B cell (primary cell): ENCODE data around the gene TSC1. TPM values are rescaled to one million over a fixed set of nuclear protein-coding genes. Genes with fewer than 3 reads are reported as not detected.

Experiments used
- ATAC-seq: fragments of 200-7000 bp; cut with Tn5 transposase; one replicate; pipeline ENCODE4 v1.10.0; 2021; ENCODE audit warnings: low read depth, mild to moderate bottlenecking, moderate number of reproducible peaks, moderate library complexity
- CTCF ChIA-PET: fragments of 350-600 bp; sonication (Branson Sonifier 250); formaldehyde crosslinking; loops from one replicate; lab custom pipeline; 2021; ENCODE audit warnings: antibody characterized with exemption, inconsistent platforms; lab: Charles Lee
- POLR2A ChIA-PET: fragments of 350-600 bp; sonication (Branson Sonifier 250); formaldehyde crosslinking; loops from one replicate; lab custom pipeline; 2021; ENCODE audit warnings: antibody characterized with exemption; lab: Charles Lee
- DNase-seq: peaks from one replicate; pipeline ENCODE4 v3.0.0; 2013
- H2AFZ ChIP-seq: 2 replicates; pipeline ENCODE4 v1.6.1; 2012; ENCODE audit warnings: mild to moderate bottlenecking, low read depth, low read length; ENCODE audit not compliant: insufficient read depth, poor library complexity, severe bottlenecking
- H3K27ac ChIP-seq, 2 donors: 1 replicate in 1 of 2; 2 replicates in 1 of 2; pipeline ENCODE4 v1.5.1; 2012 to 2013; ENCODE audit warnings: low read length in 2 of 2, mild to moderate bottlenecking in 2 of 2, moderate library complexity in 1 of 2
- H3K27me3 ChIP-seq, 4 experiments: fragments of 200-600 bp in 1 of 4; sonication (generic) in 1 of 4; replicated peaks in 1 of 4; 1 replicate in 2 of 4; 2 replicates in 2 of 4; pipeline versions ENCODE4 v1.6.1 to v1.7.0; 2013 to 2016; ENCODE audit warnings: low read length in 3 of 4, mild to moderate bottlenecking in 2 of 4, mixed read lengths in 1 of 4, moderate library complexity in 1 of 4; ENCODE audit not compliant: insufficient read depth in 4 of 4, control insufficient read depth in 3 of 4; ENCODE audit errors: control extremely low read depth in 1 of 4
- H3K36me3 ChIP-seq, 2 experiments: replicated peaks in 1 of 2; 1 replicate in 1 of 2; 2 replicates in 1 of 2; pipeline versions ENCODE4 v1.6.1 to v1.7.1; 2013; ENCODE audit warnings: low read length in 1 of 2; ENCODE audit not compliant: insufficient read depth in 2 of 2, control insufficient read depth in 1 of 2; ENCODE audit errors: control extremely low read depth in 1 of 2, extremely low read depth in 1 of 2
- H3K4me1 ChIP-seq, 2 donors: fragments of 200-600 bp in 1 of 2; sonication (generic) in 1 of 2; 1 replicate in 1 of 2; 2 replicates in 1 of 2; pipeline versions ENCODE4 v1.5.1 to v1.6.1; 2013 to 2017; ENCODE audit warnings: low read length in 2 of 2; ENCODE audit not compliant: control insufficient read depth in 2 of 2, insufficient read depth in 2 of 2
- H3K4me2 ChIP-seq: replicated peaks from 2 replicates; pipeline ENCODE3; 2012; ENCODE audit warnings: mild to moderate bottlenecking, low read depth, low read length; ENCODE audit not compliant: poor library complexity, severe bottlenecking
- H3K4me3 ChIP-seq, 5 experiments: fragments of 200-600 bp in 1 of 5; sonication (generic) in 1 of 5; 1 replicate in 3 of 5; 2 replicates in 2 of 5; pipeline versions ENCODE4 v1.5.1 to v1.7.0; 2011 to 2016; ENCODE audit warnings: low read length in 4 of 5, mild to moderate bottlenecking in 4 of 5, low read depth in 2 of 5, control low read depth in 1 of 5, moderate library complexity in 1 of 5; ENCODE audit not compliant: insufficient read depth in 1 of 5; ENCODE audit errors: control extremely low read depth in 1 of 5, extremely low read depth in 1 of 5
- H3K79me2 ChIP-seq: fragments of 200-600 bp; sonication (generic); one replicate; pipeline ENCODE4 v1.6.0; 2016; ENCODE audit warnings: low read length; ENCODE audit not compliant: control insufficient read depth, insufficient read depth
- H3K9ac ChIP-seq: fragments of 200-600 bp; sonication (generic); 2 replicates; pipeline ENCODE4 v1.6.1; 2017; ENCODE audit warnings: mild to moderate bottlenecking, low read length, moderate library complexity
- H3K9me3 ChIP-seq, 3 donors: one replicate each; pipeline versions ENCODE4 v1.6.1 to v1.7.1; 2013; ENCODE audit warnings: low read length in 2 of 3; ENCODE audit not compliant: control insufficient read depth in 2 of 3, insufficient read depth in 1 of 3; ENCODE audit errors: control extremely low read depth in 1 of 3
- H4K20me1 ChIP-seq: 2 replicates; pipeline ENCODE4 v1.6.0; 2012; ENCODE audit warnings: mild to moderate bottlenecking, low read length; ENCODE audit not compliant: insufficient read depth, control insufficient read depth, poor library complexity, severe bottlenecking
- H3K27ac Mint-ChIP-seq: one replicate; pipeline ENCODE4 v1.8.0; 2021; ENCODE audit warnings: mixed read lengths
- H3K27me3 Mint-ChIP-seq: one replicate; pipeline ENCODE4 v1.8.0; 2021; ENCODE audit warnings: mixed read lengths
- H3K4me1 Mint-ChIP-seq: one replicate; pipeline ENCODE4 v1.8.0; 2021; ENCODE audit warnings: mixed read lengths
- H3K4me3 Mint-ChIP-seq: one replicate; pipeline ENCODE4 v1.8.0; 2021; ENCODE audit warnings: mixed read lengths
- H3K9me3 Mint-ChIP-seq: one replicate; pipeline ENCODE4 v1.8.0; 2022; ENCODE audit warnings: mixed read lengths; ENCODE audit not compliant: insufficient read depth
- CTCF ChIP-seq: fragments of 200-600 bp; IDR thresholded peaks from one replicate; pipeline ENCODE4 v1.8.0; 2022; ENCODE audit warnings: antibody characterized with exemption, mild to moderate bottlenecking
- EZH2 ChIP-seq: IDR thresholded peaks from 2 replicates; pipeline ENCODE4 v1.6.1; 2012; ENCODE audit warnings: borderline replicate concordance, low read depth, mild to moderate bottlenecking, moderate library complexity, low read length; ENCODE audit not compliant: insufficient read depth, poor library complexity, severe bottlenecking
- WGBS: methylation state at CpG from one replicate; pipeline ENCODE4 v1.1.5; 2013; ENCODE audit warnings: missing lambda C conversion rate; ENCODE audit not compliant: insufficient coverage; 5-methylcytosine and 5-hydroxymethylcytosine counted together
- intact Hi-C: fragments of 100-400 bp; cut with micrococcal nuclease; formaldehyde crosslinking; loops from one replicate; pipeline ENCODE4 v1.10.0; 2022
- polyA plus RNA-seq: library from polyadenylated mRNA; depleted of rRNA; stranded (reverse); fragments of >200 nt; gene quantifications from 2 replicates; pipeline ENCODE4 v1.2.3, GENCODE V29; 2012
- total RNA-seq, 2 donors: library from RNA; stranded (reverse); fragments of 120-200 nt in 1 of 2; gene quantifications; 1 replicate in 1 of 2; 2 replicates in 1 of 2; pipeline versions ENCODE4 v1.2.3 to v1.2.4, GENCODE V29; 2013 to 2022

The TSC1 gene
- total and polyA plus RNA-seq, 2 donors (not counting 1 experiment from before 2014, with no cell fraction given) = 34.4 to 102 TPM

- no peaks in the 10 kb centered on the region for H4K20me1 ChIP-seq
- Mint-ChIP-seq H3K4me3 (no peak overlapping the region), H3K27me3 (peaks cover 42% of the 10 kb centered on the region), H3K27ac (no peak overlapping the region), H3K4me1 (peaks cover 7% of the 10 kb centered on the region), H3K9me3 (no peaks in the 10 kb centered on the region)
- ATAC-seq (no peak), DNase-seq (no peak)
- no peaks in the 10 kb centered on the region for H3K36me3 ChIP-seq
- H3K27me3 ChIP-seq = peaks cover 0 to 42% (median 5%) of the 10 kb centered on the region in 4 experiments
- WGBS = 67% methylated on average over 8 of the region's 8 CpGs
- no peak overlapping the region for H3K9ac ChIP-seq
- intact Hi-C loops = no loop called here
- no peak overlapping the region for H3K4me3 ChIP-seq
- TF ChIP-seq EZH2 = no peak
- TF ChIP-seq CTCF = no peak
- H2AFZ ChIP-seq = no peak overlapping the region
- ChIA-PET CTCF (no interaction called here), POLR2A (no interaction called here)
- peaks cover 8 to 9% of the 10 kb centered on the region in 2 donors for H3K4me1 ChIP-seq
- H3K9me3 ChIP-seq = no peaks in the 10 kb centered on the region
- H3K4me2 ChIP-seq = no peak overlapping the region
- H3K27ac ChIP-seq = no peak overlapping the region
- no peaks in the 10 kb centered on the region for H3K79me2 ChIP-seq
Observed at GRCh38 chr9:132985489-132985888, 41.1 kb upstream of the TSC1 start.

GRCh38 chr9:132985071-132985350, 40.6 kb upstream of the TSC1 start:
- POLR2A ChIA-PET = no interaction called here
- no peak overlapping the region for H3K27ac Mint-ChIP-seq
- Histone ChIP-seq H3K27ac (no peak overlapping the region), H3K27me3 (peaks cover 0 to 47% (median 8%) of the 10 kb centered on the region in 4 experiments), H3K36me3 (no peaks in the 10 kb centered on the region), H3K4me2 (no peak overlapping the region), H3K9ac (no peak overlapping the region), H3K79me2 (no peaks in the 10 kb centered on the region), H4K20me1 (no peaks in the 10 kb centered on the region), H3K4me3 (no peak overlapping the region), H2AFZ (no peak overlapping the region), H3K9me3 (no peaks in the 10 kb centered on the region), H3K4me1 (peaks cover 8 to 9% of the 10 kb centered on the region in 2 donors)
- peaks cover 44% of the 10 kb centered on the region for H3K27me3 Mint-ChIP-seq
- H3K9me3 Mint-ChIP-seq = no peaks in the 10 kb centered on the region
- CTCF ChIA-PET = no interaction called here
- TF ChIP-seq CTCF = no peak
- no peak for TF ChIP-seq EZH2
- DNase-seq = no peak
- peaks cover 7% of the 10 kb centered on the region for H3K4me1 Mint-ChIP-seq
- no peak for ATAC-seq
- intact Hi-C loops = no loop called here
- H3K4me3 Mint-ChIP-seq = no peak overlapping the region
- WGBS = 72% methylated on average over 4 of the region's 4 CpGs
